HEK293T (cell line): Measurements from ENCODE around the gene SLC25A28.

ENCODE experiments used
- LEF1 ChIP-seq: fragments of 450-650 bp; IDR thresholded peaks from 2 replicates; pipeline ENCODE4 v1.6.1; 2017; ENCODE audit warnings: mild to moderate bottlenecking, borderline replicate concordance
- NFRKB ChIP-seq: fragments of 450-650 bp; IDR thresholded peaks from 2 replicates; pipeline ENCODE4 v1.6.1; 2016; ENCODE audit warnings: mild to moderate bottlenecking, moderate library complexity
- SUZ12 ChIP-seq: fragments of 450-650 bp; IDR thresholded peaks from 2 replicates; pipeline ENCODE4 v1.6.1; 2016; ENCODE audit warnings: mild to moderate bottlenecking

- TF ChIP-seq LEF1 = no peak
- TF ChIP-seq NFRKB = no peak
- no peak for TF ChIP-seq SUZ12
Observed at GRCh38 chr10:99609186-99609585, 11.1 kb downstream of the SLC25A28 start.
